ENCODE measurements around the gene FAT1.

FAT1 gene

DNA sequence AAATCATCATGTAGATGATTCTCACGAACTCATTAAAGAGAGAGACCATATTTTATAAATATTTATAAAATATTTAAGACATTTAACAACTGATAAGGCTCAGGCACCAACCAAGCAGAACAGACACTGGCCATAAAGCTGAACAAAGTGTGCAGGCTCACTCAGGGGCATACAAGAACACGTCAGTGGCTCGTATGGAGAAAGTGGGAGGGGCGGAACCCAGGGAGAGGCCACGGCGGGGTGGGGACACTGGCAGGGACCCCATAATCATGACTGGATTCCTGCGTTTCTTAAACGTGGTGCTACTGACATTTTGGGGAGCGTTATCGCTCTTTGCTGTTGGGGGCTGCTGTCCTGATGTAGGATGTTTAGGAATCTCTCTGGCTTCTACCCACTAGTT lies 31.3 kb upstream of the FAT1 start:
- DNase-seq: no peak

DNA sequence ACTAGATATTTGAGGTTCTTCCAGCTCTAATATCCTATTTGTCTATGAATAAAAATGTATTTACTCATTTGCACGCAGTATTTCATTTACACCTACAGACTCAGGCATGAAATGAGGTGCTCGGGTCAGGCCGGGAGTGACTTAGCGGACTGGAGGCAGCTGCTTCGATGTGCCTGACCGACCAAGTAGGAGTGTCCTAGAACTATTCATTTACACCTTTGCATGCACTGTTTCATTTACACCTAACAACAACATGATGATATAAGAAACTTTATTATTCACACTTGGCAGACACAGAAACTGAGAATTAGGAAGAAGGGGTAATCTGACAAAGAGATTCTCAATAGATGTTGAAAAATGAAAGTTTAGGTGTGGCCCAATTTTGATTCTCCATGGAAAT lies 28.7 kb upstream of the FAT1 start:
- DNase-seq: no peak

DNA sequence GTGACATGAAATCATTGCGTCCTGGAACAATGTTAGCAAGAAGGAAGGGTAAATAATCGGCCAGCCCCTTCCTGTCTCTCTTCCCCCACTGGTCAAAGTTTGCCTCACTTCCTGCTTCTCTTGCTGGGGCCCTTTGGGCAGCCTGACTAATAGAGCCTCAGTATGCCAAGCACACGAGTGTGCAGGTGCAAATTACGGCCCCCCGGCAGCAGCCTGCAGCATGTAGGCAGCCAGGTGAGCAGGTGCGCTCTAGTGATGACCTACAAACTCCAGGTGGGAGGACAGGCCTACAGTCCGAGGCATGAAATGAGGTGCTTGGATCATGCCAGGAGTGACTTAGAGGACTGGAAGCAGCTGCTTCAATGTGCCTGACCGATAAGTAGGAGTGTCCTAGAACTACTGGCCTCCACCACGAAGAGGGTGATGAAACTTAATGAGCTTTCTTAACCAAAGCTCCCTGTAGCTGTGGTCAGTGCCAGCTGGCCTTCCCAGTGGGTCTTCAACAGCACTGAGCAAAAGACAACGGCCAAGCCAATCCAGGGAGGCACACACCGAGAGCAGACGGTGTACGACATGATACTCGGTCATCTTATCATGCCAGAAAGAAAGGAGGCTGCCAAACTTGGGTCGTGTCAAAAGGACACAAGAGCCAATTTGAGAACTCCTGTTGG lies 26.1 kb upstream of the FAT1 start:
- DNase-seq: no peak

DNA sequence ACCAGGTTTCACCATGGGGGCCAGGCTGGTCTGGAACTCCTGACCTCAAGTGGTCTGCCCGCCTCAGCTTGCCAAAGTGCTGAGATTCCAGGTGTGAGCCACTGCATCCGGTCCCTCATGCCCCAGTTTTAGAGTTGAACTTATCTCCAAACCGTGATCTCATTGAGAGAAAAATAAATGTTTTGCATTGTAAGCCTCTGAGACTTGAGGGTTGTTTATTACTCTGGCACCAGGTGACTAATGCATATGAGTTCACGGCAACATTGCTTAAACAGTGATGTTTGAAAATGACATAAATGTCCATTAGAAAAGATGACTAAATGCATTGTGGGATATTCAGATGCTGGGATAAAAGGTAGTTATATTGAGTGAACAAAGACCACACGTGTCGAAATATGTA lies 22.9 kb upstream of the FAT1 start:
- no peak for DNase-seq

DNA sequence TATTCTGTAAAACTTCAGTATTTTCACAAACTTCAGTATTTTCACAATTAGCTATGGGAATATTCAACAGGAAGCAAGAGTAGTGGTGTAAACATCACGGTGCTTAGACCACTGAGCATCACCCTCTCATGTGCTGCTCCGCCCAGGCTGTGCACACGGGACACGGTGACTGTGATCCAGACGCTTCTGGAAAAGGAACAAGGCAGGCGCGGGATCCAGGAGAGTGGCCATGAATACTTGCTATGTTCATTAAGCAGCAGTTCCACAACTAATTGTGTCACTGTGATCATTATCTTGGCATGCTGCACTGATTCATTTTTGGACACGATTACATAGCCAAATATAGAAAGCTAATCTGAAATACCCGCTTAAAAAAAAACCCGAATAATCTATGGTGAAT lies 19.6 kb upstream of the FAT1 start:
- DNase-seq: no peak

DNA sequence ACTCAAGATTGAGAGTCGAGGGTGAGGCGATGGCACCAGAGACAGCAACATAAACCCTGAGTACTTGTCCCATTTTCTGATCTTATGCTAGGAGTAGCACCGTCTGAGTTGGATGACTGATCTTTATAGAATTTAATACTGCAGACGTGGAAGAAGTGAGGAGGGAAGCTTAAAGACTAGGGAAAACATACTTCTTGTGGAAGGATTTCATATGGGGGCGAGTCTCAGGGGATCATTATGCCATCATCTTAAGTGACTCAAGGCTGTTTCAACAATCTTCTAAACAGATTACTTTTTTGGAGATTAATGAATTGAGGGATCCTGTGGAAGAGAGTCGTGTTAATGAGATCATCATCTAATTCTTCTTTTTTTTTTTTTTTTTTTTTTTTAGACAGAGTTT lies 17.2 kb upstream of the FAT1 start:
- DNase-seq: no peak

DNA sequence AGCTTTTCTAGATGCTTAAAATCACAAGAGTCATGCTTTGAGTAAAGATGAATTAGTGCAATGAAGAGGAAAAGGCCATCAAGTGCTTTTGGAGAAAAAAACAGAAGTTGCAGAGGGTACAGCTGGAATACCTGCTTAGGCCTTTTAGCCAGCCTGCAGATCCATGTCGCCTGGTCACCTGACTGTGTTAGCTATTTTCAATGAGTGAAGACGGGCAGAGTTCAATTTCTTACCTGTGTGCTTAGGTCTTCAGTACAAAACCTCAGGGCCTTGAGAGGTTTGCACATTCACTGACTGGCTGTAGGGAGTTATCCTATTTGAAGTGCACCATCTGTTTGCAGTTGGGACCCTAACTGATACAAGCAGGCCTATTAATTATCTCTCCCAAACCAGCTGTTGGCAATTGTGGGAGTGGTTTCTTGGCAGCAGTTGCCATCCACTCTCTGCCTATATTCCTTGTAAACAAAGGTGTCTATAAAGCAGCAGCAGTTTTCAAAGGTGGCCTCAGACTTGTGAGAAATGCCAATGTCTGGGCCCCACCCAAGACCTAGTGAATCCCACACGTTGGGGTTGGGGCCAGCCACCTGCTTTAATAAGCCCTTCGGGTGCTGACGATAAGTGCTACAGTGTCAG lies 16.3 kb upstream of the FAT1 start:
- DNase-seq: peak; percentile 78

DNA sequence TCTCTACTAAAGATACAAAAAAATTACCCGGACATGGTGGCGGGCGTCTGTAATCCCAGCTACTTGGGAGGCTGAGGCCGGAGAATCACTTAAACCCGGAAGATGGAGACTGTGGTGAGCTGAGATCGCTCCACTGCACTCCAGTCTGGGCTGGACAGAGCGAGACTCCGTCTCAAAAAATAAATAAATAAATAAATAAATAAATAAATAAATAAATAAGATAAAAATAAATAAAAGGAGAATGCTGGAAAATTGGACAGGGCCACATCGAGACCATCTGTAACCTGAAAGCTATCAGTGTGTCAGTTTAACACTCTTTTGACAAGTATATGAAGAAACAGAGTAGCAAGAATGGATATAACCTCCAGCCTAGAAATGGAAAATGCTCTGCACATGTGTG lies 15.7 kb upstream of the FAT1 start:
- no peak for DNase-seq

DNA sequence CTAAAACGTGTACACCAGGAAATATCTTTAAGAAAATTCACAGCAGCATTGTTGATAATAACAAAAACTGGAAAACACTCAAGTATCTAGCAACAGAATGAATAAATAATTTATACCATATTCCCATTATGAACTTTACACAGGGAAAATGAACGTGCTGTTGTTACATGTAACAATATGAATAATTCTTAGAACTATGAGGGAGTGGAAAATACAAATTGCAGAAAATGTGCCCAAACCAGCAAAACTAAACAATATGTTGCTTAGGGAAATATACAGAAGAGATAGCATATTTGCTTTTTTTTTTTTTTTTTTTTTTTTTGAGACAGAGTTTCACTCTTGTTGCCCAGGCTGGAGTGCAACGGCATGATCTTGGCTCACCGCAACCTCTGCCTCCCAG lies 14.8 kb upstream of the FAT1 start:
- no peak for DNase-seq

DNA sequence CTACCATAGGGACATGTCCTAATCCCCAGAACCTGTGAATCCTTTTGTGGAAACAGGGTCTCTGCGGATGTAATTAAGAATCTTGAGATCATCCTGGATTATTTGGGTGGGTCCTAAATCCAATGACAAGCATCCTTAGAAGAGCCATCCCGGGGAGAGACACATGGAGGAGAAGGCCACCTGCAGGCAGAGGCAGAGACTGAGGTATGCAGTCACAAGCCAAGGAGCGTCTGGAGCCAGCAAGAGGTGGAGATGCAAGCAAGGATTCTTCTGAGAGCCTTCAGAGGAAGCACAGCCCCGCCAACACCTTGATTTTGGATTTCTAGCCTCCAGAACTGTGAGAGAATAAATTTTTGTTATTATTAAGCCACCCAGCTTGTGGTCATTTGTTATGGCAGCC lies 13.8 kb upstream of the FAT1 start:
- DNase-seq: no peak

DNA sequence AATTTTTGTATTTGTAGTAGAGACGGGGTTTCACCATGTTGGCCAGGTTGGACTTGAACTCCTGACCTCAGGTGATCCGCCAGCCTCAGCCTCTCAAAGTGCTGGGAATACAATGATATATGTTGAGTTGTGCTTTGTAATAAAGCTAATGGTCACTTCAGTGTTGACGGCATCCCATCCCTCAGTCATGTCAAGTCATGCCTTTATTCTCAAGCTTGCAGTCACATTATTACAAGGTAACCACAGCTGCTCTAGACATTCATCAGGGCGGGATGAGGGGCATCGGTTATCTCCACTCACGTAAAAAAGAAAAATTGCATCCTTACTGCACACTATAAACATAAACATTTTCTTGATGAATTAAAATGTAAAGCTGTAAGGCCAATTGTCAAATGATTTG lies 12.8 kb upstream of the FAT1 start:
- no peak for DNase-seq

DNA sequence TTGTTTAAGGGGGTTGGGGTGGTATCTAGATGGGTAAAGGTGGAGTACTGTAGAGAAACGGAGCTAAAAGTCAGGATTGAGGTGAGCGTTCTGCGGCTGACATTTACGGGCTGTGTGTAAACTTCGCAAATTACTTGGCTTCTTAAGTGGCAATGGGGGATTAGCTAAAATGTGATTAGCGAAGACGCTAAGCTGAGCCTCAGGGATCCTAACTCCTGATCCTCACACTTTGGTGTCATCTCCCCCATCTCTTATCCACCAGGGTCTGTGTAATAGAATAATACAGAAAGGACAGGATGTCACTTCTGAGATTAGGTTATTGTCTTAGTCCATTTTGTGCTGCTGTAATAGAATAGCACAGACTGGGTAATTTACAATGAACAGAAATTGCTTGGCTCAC lies 10.6 kb upstream of the FAT1 start:
- no peak for DNase-seq

DNA sequence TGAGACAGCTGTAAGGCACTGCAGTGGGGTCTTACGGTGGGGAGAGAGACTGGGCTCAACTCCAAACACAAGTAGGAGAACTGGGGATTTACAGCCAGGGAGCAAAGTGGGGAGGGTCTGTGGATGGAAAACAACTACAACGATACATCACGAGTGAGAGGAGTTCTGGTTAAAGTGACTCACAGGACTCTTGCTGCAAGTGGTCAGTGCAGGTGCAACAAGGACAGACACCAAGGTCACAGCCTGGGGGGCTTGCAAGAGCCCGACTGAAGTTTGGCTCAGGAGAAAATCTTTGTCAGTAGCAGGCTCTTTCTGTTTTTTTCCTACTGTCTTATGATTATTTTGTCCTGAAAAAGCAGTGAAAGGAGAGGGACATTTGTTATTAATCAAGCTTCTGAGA lies 10.1 kb upstream of the FAT1 start:
- no peak for DNase-seq

DNA sequence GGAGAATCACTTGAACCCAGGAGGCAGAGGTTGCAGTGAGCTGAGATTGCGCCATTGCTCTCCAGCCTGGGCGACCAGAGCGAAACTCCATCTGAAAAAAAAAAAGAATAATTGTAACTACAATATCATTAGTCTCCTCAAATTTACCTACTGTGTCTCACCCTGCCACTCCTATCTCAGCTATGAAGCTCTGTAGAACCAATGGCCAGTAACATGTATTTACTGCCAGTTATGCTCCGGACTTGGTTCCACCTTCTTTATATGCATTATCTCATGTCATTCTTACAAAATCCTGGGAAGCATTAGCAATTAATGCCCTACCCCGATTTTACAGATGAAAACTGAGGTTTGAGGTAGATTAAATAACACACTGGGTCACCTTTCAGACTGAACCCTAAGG lies 7.0 kb upstream of the FAT1 start:
- DNase-seq: no peak

DNA sequence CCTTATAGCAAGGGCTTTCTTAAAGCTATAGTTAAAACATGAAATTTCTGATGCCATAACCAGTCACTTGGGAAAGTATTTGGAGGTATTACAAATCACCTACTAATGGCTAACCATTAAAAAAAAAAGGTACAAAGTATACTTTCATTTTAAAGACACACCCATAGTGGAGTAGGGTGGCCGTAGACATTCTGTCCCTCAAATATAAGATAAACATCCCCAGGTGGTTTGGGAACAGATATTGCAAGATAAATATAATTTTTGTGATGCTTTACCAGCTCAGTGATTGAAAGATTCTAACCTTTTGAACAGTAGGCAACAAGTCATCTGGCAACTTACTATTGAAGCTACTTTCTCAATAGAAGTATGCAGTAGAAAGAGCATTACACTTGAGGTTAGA lies 6.2 kb upstream of the FAT1 start:
- DNase-seq: no peak

DNA sequence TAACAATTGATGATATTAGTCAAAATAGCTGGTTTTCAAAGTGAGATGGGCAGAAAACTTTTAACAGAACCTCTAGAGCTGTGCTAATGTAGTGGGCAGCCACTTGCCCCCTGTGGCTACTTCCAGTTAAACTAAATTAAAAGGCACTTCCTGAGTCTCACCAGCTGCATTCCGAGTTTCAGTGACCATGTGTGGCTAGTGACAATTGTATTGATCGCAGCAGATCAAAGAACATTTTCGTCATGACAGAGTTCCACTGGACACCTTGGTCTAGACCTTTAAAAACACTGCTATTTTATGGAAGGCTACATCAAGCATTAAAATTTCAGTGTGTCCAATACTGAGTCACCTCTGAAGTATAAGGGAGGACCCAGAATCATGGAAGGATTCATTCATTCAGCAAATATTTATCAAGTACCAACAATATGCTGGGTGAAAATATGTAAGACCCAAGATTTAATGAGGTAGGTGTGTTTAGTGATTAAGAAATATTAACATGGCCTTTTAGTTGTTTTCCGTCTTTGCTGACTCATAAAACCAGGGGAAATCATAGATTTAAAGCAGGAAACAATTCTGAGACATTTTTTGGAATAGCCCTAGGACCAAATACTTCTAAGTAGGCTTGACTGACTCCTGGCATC lies 5.1 kb upstream of the FAT1 start:
- no peak for DNase-seq

DNA sequence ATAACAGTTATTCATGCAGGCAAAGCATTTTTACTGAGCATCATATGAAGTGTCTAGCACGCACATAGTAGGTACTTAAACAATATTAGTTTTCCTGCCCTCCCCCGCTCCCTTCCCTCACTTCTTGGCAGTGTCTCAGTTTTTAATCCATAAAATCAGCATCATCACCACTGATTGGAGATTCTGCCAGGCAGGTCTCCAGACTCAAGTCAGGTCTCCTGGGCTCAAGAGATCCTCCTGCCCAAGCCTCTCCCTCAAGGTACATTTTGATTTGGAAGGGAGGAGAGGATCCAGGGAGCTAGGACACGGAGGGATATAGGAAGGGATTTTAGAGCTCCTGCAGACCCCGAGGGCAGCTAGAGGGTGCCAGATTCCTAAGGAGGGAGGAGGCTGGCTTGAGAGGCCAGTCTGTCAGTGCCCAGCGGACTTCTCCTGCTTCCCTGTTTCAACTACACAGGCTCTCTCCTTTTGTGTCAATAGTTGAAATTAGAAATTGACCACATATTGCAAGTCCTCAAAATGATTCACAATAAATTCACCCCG lies 4.4 kb upstream of the FAT1 start:
- no peak for DNase-seq

DNA sequence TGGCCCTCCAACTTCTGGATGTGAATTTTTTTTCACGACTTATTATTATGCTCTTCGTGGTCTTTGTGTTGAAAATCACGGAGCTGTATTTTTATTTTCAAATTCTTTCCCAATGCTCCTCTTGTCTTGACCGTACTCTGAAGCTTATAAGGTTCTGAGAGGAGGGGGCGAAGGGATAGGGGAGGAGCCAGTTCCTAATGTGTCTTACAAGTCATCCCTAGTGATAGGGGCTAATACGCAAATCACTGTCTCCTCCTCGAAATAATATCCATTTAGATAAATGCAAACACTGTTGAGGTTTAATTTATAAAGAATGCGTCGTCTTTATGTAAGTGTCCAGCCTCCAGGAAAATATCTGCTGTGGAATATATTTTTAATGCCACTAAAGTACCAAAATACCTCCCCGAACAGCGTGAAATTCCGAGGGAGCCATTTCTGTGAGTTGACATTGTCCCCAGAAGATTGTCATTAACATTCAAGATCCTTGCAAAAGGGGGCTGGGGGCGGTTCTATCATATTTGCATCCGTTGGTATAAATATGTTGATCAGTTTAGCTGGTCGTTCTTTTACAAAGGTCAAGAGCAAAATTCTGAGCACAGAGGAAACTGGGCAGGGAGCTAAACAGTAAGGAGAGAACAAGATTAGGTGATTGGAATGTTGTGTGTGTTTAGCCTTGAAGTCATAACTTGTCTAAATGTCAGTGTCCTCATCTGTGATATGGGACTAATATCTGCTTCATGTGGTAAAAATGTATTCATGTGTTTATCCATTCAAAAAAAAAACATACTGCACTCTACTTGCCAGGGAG lies 3.7 kb upstream of the FAT1 start:
- no peak for DNase-seq

DNA sequence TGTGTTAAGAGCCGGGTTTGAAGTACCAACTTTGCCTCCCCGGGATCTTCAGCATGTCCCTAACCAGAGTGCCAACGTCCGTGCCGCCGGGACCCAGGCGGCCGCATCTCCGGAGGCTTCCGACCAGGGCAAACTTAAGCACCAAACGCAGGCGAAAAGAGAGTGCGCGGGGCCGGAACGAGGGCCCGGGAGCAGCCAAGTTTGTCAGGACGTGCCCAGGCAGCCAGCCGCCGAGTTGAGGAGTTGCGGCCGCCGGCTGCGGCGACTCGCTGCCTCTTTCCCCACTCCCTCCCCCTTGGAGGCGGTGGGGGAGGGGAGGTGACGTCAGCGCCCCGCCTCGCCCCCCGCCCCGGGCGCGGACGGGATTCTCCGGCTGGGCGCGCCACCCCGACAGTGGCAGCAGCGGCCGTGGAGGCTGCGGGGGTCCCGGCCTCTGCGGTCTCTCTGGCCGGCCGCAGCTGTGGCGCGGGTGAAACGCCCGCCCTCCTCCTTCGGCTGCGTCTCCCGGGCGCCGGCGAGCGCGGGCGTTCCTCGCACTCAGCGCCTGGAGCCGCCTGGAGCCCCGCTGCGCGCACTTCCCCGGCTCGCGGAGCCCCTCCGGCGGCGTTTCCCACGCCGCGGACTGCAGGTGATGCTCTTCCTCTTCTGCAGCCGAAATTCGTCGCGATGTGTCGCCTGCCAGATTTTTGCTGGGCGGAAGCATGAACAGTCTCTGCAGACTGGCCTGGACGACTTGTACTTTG lies 2.9 kb upstream of the FAT1 start:
- DNase-seq: no peak

DNA sequence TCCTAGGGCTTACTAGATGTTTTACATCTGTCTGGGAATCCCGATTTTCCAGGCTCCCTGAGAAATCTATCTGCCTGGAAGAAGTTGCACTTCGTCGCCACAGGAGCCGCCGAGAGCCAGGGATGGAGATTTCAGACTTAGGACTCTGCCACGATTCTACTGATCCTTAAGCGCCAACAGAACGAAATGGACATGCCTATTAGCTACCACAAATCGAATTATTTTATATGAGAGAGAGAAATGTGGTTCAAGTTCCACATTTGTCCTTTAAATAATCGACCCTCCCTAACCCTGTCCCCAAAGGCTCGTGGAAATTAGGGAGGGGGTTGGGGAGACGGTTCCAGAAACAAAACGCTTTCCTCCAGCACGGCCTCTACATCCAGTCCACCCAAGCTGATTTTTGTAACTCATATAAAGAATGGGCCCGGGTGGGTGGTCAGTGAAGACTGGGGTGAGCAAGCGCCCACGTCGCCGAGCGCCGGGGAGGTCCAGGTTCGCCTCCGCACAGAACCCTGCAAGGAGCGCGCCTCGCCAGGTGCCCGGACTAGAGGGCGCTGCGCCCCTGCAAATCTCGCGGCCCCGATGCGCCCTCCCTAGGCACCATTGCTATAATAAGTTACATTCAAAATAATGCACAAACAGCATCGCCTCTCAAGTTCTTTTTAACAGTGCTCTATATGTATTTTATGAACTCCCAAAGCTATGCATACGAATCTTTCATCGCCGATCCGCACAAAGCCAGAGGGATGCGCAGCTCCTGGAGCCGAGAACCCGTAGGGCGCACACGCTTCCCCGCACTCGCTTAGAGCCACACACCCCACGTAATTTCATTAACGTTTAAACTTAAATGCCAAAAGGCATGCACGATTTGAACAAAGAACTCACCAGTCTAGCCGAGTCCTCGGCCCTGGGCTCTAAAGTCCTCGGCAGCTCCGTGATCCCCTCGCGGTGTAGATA lies 2.1 kb upstream of the FAT1 start:
- DNase-seq: peak; percentile 33

DNA sequence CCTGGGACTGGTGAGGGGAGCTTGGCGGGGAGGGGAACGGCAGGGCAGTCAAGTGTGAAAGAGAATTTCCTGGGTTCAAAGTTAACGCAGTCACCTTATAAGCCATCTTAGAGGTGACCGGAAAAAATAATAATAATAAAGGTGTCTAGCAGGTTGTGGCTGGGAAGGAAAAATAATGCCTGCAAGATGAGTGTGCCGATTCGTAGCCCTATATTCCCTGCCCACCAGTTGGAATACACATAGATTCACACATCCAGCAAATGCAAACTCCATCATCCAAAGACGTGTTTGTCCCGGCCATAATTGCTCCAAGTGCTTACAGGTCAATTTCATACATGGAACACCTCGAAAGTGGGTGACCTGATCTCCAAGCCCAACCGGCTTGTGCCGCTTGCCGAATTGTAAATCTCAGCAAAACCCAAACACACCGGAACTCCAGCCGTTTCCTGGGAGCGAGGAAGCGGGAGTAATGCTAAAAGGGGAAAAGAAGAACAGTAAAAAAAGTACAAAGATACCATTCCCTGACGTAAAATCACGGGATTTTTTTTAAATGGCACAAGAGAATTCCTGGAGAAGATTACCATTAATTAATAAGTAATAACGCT lies 1.3 kb upstream of the FAT1 start:
- DNase-seq: no peak

All from hematopoietic multipotent progenitor cell treated with erythropoietin and hydrocortisone succinate and interleukin-3 and kit ligand, for 8 days (in vitro differentiated cells).